Retinal pigment epithelial cell (primary cell): Measurements from ENCODE around the gene STX16.

Experiments
- DNase-seq: peaks from one replicate; pipeline ENCODE4 v3.0.0-alpha.2; 2010; ENCODE audit warnings: low read depth
- H3K4me3 ChIP-seq: 2 replicates; pipeline ENCODE4 v1.5.1; 2011; ENCODE audit warnings: mild to moderate bottlenecking, low read length, control low read depth, moderate library complexity
- TF ChIP-seq, protein P1 (sequence below): conservative IDR thresholded peaks from 2 replicates; pipeline ENCODE4 v1.5.1; 2011; ENCODE audit warnings: low read depth, low read length, control low read depth, inconsistent platforms

The STX16 gene

DNA sequence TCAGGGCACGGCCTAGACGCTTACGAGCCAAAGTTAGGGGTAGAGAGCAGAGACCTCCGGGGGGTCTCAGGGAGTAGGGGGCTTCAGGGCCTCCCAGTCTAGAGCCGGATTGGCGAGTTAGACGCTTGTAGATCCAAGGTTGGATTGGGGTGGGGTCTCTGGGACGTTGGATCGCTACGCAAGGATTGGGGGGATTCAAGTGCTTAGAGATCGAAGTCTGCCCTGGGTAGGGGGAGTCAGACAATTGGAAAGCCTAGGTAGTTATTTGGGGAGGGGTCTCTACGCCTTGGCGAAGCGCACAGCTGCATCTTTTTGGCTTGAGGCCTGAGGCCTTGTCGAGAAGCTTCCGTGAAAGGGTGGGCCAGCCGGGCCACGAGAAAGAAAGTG, 469 bp downstream of the STX16 start:
- TF ChIP-seq, protein P1, sequence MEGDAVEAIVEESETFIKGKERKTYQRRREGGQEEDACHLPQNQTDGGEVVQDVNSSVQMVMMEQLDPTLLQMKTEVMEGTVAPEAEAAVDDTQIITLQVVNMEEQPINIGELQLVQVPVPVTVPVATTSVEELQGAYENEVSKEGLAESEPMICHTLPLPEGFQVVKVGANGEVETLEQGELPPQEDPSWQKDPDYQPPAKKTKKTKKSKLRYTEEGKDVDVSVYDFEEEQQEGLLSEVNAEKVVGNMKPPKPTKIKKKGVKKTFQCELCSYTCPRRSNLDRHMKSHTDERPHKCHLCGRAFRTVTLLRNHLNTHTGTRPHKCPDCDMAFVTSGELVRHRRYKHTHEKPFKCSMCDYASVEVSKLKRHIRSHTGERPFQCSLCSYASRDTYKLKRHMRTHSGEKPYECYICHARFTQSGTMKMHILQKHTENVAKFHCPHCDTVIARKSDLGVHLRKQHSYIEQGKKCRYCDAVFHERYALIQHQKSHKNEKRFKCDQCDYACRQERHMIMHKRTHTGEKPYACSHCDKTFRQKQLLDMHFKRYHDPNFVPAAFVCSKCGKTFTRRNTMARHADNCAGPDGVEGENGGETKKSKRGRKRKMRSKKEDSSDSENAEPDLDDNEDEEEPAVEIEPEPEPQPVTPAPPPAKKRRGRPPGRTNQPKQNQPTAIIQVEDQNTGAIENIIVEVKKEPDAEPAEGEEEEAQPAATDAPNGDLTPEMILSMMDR: no peak
- DNase-seq: no peak

DNA sequence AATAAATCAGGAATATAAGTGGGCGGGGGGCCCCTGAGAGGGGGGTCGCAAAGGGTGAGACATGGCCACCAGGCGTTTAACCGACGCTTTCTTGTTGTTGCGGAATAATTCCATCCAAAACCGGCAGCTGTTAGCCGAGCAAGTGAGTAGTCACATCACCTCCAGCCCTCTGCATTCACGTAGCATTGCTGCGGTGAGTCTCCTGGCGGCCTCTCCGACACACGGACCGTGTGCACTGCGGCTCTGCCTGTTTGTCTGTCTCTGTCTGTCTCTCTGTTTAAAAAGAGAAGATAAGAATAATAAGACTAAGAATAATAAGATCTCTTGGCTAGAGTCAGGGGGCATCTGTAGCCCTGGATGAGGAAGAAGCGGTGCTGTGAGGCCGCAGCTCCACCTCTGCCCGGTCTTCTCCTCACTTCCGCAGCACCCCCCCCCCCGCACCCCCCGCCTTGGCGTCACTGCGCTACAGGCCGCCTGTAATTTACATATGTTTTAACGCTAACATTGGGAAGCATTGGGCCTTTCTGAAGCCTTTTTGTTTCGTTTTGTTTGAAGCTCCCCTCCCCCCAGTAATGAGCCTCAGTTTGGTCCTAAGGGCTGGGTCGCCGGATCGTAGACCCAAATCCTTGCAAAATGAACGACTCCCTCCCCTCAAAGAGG, 993 bp downstream of the STX16 start:
- TF ChIP-seq, protein P1: no peak
- H3K4me3 ChIP-seq: peak overlapping the region; percentile 79
- DNase-seq: no peak

More for the DNA sequence above, 469 bp downstream of the STX16 start:
- H3K4me3 ChIP-seq: peak overlapping the region; percentile 79

DNA sequence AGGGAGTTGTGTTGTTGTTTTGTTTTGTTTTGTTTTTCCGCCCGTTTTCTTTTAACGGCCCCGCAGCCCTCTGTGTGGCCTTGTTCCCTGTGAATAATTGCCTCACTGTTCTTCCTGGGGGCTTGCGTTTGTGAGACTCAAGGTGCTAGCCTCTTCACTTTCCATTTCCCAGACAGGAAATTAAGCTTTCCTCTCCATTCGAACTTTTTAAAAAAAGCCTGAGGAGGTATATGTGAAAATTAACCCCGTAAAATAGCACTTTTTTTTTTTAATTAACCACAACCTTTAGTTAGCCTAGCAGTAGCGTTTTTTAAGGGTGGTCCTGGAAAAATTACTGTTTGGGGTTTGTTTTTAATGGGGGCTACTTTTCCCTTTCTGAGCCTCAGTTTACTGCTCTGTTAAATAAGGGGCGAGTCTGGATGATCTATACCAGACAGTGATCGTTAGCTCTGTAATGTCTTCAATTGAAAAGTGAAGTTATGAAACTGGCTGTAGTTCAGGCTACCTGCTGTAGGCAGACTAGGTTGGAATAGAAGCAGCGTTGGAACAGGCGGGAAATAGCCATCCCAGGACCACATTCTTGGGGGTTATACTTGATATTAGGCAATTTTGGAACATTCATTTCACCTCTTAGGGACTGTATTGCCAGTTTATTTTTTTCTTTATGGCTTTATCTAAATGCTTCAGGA, 1.7 kb downstream of the STX16 start:
- DNase-seq: no peak
- TF ChIP-seq, protein P1: no peak
- H3K4me3 ChIP-seq: peak overlapping the region; percentile 79

DNA sequence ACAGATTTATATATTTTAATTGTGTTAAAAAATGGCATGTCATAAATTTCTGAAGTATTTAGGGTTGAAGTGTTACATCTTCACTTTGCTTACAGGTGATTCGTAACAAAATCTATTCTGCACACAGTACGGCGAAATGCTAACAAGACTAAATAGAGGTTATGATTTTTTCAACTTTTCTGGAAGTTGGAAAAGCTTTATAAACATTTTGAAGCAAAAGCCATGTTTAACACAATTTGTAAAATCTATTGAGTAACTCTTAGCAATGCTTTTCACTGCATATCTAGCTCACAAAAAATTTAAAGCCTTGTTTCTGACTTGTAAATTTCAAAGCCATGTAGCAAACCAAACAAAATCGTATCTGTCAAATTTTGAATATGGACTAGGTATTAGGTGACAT, 3.3 kb downstream of the STX16 start:
- no peak overlapping the region for H3K4me3 ChIP-seq
- TF ChIP-seq, protein P1: no peak
- no peak for DNase-seq

DNA sequence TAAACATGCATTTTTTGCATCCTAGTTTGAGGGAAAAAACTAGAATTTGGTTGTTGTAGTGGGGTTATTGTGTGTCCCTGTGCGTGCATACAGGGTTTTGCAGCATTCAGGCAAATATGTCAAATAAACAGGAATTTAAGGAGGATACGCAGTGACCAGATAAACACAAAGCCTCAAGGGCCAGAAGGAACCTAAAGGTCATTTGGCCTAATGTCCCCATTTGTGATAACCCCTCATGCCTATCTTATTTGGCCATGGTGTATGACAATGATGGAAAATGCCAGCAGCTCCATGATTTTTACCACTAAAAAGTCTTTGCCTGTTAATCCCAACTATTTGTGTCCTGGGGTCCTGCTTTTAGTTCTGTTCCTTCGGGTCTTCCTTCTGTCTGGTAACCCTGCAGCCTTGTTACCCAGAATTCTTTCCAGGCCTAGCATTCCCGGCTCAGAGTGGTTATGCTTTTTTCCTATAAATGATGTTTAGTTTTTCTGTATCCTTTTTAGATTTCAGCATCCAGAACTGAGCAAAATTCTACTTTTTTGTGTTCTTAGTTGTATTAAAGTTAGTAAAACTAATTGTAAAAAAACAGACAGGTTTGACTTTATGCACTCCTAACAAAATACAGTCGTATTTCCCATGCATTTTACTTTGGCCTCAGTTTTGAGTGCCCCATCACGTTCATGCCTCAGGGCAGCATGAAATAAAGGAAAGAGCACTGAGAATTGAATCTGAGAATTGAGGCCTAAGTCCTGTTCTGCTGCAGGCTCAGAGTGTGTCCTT, 4.4 kb downstream of the STX16 start:
- TF ChIP-seq, protein P1: no peak
- DNase-seq: no peak
- H3K4me3 ChIP-seq: no peak overlapping the region

DNA sequence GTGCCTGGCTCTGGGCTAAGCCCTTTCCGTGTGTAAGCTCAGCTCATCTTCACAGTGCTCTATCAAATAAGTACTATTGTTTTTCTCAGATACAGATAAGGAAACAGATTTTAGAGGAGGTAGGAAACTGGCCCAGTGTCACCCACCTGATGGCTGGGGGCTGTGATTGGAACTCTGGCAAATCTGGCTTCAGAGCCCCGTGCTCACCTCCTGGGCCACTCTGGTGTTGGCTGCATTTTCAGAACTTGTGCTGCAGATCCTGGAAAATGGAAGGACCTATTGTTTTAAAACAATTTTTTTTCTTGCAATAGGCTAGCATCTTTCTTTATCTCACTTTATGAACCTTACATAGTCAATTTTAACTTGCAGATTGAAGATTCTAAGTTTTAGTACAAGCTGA, 5.7 kb downstream of the STX16 start:
- TF ChIP-seq, protein P1: no peak
- H3K4me3 ChIP-seq: no peak overlapping the region
- DNase-seq: no peak
